ENCODE results near the gene TMEM37. TPM values are rescaled to one million over a fixed set of nuclear protein-coding genes. Genes with fewer than 3 reads are reported as not detected.

TMEM37 gene
- total RNA-seq, 3 donors from 2014 or later: 8.8 to 43.2 (median 9.4) TPM

DNA sequence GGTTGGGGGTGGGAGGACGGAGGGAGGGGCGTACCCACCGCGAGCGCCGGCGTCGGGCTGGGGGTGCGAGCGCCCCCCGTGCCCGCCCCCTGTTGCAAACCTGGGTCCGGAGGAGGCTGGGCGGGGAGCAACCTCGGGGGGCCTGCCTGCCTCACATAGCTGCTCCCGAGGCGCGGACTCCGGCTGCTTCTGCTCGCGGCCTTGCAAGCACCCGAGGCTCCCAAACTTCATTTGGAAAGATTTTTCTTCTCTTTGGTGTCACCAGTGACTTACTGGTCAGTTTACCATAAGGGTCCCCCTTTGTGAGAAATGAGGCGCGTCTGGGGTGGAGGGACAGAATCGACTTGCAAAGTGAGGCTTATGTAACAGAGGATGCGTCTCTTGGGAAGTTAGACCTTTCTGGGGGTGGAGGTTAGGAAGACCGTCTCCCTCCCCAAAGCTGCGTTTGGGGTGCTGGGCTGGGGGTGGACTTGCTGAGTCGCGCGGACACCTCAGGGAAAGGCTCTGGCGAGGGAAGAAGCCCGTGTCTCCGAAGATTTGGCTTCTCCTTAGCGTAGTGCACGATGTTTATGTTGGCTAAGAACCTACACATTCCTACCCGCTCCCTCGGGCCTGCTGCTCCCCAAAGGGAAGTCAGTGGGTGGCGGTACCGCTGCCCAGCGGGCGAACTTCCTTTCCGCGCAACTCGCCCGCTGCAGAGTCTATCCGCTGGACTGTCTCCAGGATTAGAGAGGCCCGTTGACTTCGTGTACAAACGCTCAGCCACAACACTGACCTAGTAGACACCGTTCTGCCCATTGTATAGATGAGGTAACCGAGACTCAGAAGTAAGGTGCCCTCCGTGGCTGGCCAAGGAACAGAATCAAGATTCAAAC lies 559 bp downstream of the TMEM37 start:
- no peaks in the 10 kb centered on the region for H3K4me1 ChIP-seq
- no peaks in the 10 kb centered on the region for H3K36me3 ChIP-seq
- H3K9me3 ChIP-seq: no peaks in the 10 kb centered on the region
- TF ChIP-seq POLR2AphosphoS5 (IDR thresholded peaks at IDR 0.05) (no peak), POLR2A (IDR thresholded peaks at IDR 0.05) (no peak)
- TF ChIP-seq, protein P1, sequence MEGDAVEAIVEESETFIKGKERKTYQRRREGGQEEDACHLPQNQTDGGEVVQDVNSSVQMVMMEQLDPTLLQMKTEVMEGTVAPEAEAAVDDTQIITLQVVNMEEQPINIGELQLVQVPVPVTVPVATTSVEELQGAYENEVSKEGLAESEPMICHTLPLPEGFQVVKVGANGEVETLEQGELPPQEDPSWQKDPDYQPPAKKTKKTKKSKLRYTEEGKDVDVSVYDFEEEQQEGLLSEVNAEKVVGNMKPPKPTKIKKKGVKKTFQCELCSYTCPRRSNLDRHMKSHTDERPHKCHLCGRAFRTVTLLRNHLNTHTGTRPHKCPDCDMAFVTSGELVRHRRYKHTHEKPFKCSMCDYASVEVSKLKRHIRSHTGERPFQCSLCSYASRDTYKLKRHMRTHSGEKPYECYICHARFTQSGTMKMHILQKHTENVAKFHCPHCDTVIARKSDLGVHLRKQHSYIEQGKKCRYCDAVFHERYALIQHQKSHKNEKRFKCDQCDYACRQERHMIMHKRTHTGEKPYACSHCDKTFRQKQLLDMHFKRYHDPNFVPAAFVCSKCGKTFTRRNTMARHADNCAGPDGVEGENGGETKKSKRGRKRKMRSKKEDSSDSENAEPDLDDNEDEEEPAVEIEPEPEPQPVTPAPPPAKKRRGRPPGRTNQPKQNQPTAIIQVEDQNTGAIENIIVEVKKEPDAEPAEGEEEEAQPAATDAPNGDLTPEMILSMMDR (IDR thresholded peaks at IDR 0.05): no peak
- intact Hi-C loops (cut with DNase I; ENCODE audit: low total_unique reads): no loop called here
- no peaks in the 10 kb centered on the region for H3K27me3 ChIP-seq
- peak overlapping the region; percentile 54 to 66 (median 60) for H3K4me3 ChIP-seq
- no peak for DNase-seq (ENCODE audit: low spot score in 2 of 2)
- peak overlapping the region; percentile 43 to 64 for H3K27ac ChIP-seq

DNA sequence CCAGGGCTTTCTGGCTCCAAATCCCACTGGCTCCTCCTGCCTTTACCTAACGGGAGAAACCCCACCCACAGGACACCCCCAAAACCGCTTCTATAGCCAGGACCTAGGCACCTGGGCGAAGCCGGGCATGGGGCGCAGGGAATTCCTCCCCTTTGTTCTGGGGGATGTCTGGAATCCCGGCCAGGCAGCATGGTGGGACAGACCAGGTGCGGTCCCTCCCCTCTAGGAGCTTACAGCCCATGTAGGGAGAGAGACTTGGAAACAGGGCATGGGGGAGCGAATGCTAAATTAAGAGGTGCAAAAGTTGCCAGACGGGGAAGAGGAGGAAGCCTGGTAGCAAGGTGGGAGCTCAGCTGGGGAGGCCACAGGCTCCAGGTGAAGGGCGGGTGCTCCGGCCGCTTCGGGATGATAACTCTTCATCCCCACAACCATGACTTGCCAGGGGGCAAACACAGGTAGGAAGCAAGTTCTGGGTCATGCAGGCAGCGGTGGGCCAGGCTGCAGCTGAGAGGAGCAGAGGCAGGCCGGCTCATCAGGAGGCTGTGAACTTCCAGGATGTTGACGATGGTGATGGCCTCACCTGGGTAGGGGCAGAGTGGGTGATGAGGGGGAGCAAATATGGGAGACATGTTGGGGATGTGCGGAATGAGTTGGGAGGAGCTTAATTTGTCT lies 1.3 kb downstream of the TMEM37 start:
- H3K27me3 ChIP-seq: no peaks in the 10 kb centered on the region
- no peak for TF ChIP-seq POLR2A (IDR thresholded peaks at IDR 0.05)
- TF ChIP-seq, protein P1 (IDR thresholded peaks at IDR 0.05): no peak
- TF ChIP-seq POLR2AphosphoS5 (IDR thresholded peaks at IDR 0.05): no peak
- H3K9me3 ChIP-seq: no peaks in the 10 kb centered on the region
- H3K4me1 ChIP-seq: no peaks in the 10 kb centered on the region
- intact Hi-C loops (cut with DNase I; ENCODE audit: low total_unique reads): no loop called here
- H3K27ac ChIP-seq: no peak overlapping the region
- peak overlapping the region in 2 of 3 donors; percentile 54 to 60 for H3K4me3 ChIP-seq
- no peak for DNase-seq (ENCODE audit: low spot score in 2 of 2)
- H3K36me3 ChIP-seq: no peaks in the 10 kb centered on the region

DNA sequence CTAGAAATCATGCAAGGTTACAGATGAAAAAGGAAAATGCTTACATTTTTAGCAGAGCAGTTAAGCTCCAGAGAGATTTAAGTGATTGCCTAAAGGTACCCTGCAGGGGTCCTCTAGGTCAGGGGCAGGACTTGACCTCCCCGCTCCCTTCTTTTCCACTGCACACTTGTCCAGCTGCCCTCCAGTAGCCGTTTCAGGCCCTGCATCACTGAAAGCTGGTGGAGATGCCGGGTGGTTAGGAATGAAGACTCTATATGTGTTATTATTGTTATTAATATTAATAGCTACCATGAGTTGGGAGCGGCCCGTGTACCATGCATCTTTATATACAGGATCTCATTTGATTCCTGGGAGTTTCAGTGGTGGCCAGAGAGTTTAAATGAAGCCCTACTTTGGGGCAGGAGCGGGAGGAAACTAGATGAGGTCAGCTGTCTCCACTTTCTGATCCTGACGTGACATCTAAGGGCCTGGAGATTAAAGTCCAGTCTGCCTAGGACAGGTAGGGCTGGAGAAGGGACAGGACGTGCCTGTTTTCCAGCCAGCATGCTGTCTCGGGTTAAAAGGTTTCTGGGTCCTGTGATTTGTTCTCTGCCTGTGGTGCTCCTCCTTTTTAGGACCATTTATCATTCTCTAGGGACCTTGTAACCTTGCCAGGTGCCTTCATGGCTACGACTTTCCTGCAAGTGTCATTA lies 2.1 kb downstream of the TMEM37 start:
- no peak for DNase-seq (ENCODE audit: low spot score in 2 of 2)
- Histone ChIP-seq H3K9me3 (no peaks in the 10 kb centered on the region), H3K27me3 (no peaks in the 10 kb centered on the region), H3K4me3 (peak overlapping the region in 1 of 3 donors; percentile 60), H3K36me3 (no peaks in the 10 kb centered on the region), H3K4me1 (no peaks in the 10 kb centered on the region), H3K27ac (no peak overlapping the region)
- TF ChIP-seq, protein P1 (IDR thresholded peaks at IDR 0.05): no peak
- TF ChIP-seq POLR2A (IDR thresholded peaks at IDR 0.05) (no peak), POLR2AphosphoS5 (IDR thresholded peaks at IDR 0.05) (no peak)
- intact Hi-C loops (cut with DNase I; ENCODE audit: low total_unique reads): no loop called here

- Histone ChIP-seq H3K27me3 (no peaks in the 10 kb centered on the region), H3K9me3 (no peaks in the 10 kb centered on the region), H3K4me1 (no peaks in the 10 kb centered on the region), H3K27ac (no peak overlapping the region), H3K36me3 (no peaks in the 10 kb centered on the region), H3K4me3 (no peak overlapping the region)
- intact Hi-C loops (cut with DNase I; ENCODE audit: low total_unique reads): loop anchor here (5.0 kb wide), 1 partner anchor 1773 kb away; no protein-coding TSS in a partner anchor
- TF ChIP-seq POLR2AphosphoS5 (IDR thresholded peaks at IDR 0.05) (no peak), POLR2A (IDR thresholded peaks at IDR 0.05) (no peak)
- TF ChIP-seq, protein P1 (IDR thresholded peaks at IDR 0.05): no peak
- no peak for DNase-seq (ENCODE audit: low spot score in 2 of 2)
Measured at GRCh38 chr2:119434664-119435063, 3.0 kb downstream of the TMEM37 start.
